DMS79 treated with DMSO at 0.1 percent for 48 hours (cell line): ENCODE measurements around the gene SERTAD2.

Source experiments
- DNase-seq: peaks from one replicate; lab custom pipeline; 2025; lab: John Stamatoyannopoulos, UW

SERTAD2 gene

DNA sequence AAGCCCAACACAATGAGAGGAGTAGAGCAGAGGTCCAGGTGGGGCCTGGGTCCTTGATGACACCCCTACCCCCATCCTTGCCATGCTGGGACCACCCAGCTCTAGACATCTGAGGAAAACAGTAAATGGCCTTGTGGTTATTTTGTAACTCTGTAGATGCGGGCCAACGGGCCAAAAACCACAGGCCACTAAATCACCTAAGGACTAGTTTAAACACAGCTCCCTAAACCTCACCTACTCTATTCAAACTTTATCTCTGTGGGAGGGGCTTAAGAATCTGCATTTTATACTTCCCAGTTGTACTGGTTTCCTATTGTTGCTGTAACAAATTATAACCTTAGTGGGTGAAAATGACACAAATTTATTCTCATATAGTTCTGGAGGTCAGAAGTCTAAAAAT, 19.0 kb upstream of the SERTAD2 start:
- no peak for DNase-seq

DNA sequence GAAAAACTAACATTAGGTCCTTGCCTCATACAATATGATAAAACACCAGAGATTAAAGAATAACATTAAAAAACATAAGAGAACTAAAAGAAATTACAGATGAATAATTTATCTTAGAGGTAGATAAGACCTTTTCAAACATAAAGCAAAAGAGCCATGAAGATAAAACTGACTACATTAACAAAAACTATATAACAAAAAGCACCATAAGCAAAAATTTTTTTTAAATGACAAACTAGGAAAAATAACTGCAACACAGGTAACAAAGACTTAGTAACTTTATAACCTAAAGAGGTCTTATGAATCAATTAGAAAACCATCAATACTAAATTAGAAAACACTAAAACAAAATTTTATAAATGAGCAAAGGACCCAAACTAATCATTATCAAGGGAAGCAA, 16.3 kb upstream of the SERTAD2 start:
- DNase-seq, result no peak

DNA sequence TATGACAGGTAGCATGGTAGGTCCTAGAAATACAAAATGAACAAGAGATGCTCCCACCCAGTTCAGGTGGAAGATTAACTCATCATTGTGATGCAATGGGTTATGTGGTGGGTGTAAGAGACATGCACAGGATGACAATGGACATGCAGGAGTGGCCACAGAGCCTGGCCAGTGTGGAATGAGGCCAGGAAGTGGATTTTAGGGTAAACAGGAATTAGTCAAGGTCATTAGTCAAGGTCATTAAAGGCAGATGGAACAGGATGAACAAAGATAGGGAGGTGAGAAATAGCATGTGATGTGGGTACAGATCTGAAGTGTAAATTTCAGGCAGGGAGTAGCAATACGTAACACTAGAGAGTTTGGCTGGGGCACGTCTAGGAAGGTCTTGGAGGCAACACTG, 15.6 kb upstream of the SERTAD2 start:
- DNase-seq, result no peak

DNA sequence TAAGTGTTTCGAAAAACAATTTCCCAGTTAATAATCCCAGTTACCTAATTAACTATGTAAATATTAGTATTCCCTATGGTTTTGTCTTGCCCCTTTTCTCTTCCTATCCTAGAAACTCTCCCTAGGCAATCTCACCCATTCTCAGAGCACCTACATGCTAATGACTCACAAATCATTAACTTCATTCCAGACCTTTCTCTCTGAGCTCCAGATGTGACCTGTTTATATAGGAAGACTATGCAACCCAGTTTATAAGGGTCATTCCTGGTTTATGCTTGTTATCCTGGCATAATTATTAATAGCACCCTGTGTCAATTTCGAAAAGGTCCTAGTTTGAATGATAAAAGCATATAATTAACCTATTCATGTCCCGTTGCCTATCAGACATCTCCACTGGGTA, 14.8 kb upstream of the SERTAD2 start:
- no peak for DNase-seq

DNA sequence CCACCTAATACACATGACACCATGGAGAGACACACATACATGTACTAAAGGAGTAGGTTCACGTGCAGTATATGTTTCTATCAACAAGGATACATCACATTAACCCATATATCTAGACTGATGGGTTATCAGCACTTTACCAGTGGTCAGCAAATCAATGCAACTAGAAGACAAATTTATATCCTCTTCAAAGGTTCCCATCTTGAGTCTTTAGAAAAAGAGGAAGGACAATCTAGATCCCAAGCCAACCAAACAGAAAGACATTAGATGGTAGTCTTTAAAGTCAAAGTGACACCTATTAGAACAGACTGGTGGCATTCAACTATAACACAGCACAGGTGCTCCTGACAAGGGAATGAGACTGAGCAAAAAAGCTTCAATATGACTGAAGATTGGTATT, 13.8 kb upstream of the SERTAD2 start:
- DNase-seq, result no peak

DNA sequence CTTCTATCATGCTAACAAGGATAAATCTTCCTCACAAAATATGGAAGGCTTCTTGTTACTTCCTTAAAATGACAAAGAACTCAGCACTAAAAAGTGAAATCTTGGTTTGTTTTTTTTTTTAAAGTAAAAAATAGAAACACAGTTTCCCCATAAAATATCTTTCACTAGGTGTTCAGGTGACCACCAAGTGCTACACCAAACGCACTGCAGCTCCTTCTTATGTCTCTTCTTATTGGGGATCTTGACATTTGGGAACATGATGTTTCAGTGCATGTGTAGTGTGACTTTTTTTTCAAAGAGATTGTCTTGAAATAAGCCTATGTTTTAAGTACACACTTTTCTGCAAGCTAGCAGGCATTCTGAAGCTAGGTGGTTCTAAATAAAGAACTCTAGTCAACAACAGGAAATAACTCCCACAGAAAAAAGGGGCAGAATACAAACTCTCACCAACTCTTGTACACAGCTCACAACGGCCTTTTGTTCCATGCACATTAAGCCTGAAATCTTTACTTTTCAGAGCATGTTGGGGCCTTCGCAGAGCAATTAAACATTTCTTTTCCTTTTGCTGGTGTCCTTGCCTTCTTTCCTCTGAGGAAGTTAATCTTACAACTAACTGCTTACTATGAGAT, 13.2 kb upstream of the SERTAD2 start:
- no peak for DNase-seq

DNA sequence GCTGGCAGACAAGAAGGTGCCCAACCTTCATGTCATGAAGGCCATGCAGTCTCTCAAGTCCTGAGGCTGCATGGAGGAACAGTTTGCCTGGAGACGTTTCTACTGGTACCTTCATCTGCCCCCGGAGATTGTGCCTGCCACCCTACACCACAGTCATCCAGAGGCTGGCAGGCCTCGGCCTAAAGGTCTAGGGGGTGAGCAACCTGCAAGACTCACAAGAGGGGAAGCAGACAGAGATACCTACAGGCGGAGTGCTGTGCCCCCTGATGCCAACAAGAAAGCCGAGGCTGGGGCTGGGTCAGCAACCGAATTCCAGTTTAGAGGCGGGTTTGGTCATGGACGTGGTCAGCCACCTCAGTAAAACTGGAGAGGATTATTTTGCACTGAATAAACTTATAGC, 12.0 kb upstream of the SERTAD2 start:
- DNase-seq, result no peak

DNA sequence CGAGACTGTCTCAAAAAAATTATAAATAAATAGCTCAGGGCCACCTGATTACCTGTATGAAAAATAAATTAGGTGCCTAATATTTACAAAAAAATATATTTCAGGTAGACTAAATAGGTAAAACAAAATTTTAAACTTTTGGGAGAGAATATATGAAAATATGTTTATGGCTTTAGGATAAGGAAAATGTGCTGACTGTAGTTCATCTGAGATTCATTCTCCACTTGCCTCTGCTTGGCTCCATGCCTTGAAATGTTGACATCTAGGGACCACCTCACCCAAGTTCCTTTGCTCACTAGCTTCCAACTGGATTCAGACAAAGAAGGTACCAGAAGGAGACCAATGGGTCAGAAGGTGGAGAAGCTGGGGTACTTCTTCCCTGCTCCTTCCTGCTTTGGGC, 9.7 kb upstream of the SERTAD2 start:
- no peak for DNase-seq

DNA sequence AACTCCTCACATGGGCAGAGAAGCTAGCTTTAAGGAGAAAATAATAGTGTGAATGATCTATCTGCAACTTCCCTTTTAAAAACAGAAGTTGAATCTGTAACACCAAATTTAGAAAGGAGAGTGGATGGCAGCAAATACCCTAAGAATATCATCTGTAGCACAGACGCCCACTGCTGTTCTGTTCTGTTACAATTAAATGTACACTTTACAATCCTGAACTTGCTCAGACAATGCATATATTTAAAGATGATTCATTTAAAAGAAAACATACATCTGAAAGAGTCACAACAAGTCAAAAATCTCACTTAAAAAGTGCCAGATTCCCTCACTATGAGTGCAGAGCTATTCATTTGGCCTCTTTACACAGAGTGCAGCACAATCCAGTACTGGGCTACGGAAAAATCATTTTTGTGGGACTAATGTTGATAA, 8.0 kb upstream of the SERTAD2 start:
- DNase-seq, result no peak

DNA sequence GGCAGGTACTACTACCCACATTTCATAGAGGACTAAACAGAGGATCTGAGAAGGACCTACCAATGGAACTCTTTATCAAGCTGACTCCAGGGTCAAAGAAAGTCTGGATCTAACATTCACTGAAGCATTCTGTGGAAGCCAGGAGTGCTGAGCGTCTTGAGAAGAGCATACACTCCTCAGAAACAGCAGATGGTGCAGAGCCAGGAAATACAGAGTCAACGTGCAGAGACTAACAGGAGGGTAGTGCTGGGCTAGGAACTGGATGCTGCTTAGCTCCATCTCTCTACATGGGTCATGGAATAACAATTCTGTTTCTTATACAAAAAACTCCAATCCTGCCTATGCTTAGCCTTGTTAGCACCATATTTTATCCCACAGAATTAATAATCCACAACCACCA, 5.5 kb upstream of the SERTAD2 start:
- no peak for DNase-seq

DNA sequence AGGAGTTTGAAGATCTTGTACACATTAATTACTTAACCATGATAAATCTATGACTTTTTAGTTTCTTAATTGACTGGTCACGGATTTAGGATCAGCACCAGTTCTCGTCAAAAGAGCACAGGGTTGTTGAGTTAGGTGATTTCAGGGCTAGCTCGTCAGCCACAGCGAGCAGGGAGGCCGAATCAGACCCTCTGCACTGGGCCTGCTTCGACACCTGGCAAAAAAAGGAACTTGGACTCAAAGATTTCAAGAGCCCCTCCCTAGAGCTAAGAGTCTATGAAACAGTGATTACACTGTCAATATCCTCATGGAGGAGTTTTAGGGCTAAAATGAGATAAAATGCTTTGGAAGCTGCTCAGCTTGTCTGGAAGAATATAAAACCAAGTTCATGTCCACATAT, 4.6 kb upstream of the SERTAD2 start:
- DNase-seq, result no peak

DNA sequence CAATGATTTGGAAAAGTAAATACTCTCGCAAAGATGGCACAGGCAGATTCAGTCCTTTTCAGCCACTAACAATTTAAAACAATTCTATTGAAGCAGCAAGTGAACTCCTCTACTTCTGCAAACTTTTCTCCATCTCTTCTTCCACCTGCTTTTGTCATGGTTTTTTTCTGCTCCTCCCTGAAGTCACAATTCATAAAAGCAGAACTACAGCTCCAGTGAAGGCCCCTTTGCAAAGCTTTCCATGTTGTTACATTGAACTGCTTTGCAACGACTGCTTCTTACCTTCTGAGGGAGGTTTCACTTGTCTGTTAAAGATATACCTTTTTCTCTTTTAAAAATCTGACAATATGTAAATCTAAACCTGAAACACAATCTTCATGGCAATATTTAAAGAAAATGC, 3.7 kb upstream of the SERTAD2 start:
- no peak for DNase-seq

DNA sequence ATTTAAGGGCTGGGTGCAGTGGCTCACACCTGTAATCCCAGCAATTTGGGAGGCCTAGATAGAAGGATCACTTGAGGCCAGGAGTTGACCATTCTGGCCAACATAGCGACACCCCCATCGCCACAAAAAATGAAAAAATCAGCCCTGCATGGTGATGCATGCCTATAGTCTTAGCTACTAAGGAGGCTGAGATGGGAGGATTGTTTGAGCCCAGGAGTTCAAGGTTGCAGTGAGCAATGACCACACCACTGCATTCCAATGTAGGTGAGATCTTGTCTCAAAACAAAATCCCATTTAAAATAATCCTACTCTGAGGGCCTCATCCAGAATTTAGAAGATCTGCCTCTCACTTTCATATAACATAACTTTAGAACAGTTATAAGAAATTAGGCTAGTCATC, 2.7 kb upstream of the SERTAD2 start:
- DNase-seq, result no peak

DNA sequence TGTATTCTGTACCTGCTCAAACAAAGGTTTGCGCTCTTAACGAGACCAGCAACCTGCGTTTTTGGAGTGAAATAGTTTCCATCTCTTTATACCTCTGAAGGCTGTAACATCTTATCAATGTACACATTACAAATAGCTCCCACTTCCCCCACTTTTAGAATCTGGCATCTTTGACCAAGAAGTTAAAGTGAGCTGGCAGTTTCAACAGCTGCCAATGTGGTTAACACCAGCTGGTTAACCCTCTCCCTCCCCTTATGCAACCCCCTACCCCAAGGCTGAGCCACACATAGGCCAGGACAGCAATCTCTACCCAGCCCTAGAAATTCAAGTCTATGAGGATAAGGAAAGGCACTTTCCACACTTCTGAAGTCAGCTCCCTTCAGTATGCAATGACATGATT, 2.2 kb upstream of the SERTAD2 start:
- no peak for DNase-seq

DNA sequence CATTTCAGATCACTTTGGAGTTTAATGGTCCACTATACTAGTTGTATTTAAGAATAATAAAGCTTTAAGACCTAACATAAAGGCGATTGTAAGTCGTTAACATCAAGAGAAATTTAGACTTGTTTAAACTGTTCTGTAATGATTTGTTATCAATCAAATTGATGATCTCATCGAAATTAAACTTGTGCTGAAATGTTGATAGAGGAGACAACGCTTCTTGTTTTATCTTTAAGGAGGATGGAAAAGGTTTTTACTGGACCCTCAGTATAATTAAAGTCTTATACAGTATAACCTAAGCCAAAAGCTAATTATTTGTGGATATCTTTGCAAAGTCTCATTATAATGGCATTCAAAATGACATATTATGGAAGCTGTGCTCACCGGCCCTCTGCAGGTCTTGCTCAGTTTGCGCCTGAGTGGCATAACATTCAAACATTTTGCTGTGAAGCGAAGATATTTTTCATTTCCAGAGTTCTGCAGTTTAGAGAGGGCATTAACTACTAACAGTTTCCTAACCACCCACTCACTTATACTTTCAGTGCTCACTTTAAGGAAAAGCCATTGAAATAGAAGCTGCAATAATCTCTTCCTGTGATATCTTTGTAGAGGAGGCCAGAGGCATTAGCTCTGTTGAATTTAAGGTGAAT, 1.4 kb upstream of the SERTAD2 start:
- no peak for DNase-seq

DNA sequence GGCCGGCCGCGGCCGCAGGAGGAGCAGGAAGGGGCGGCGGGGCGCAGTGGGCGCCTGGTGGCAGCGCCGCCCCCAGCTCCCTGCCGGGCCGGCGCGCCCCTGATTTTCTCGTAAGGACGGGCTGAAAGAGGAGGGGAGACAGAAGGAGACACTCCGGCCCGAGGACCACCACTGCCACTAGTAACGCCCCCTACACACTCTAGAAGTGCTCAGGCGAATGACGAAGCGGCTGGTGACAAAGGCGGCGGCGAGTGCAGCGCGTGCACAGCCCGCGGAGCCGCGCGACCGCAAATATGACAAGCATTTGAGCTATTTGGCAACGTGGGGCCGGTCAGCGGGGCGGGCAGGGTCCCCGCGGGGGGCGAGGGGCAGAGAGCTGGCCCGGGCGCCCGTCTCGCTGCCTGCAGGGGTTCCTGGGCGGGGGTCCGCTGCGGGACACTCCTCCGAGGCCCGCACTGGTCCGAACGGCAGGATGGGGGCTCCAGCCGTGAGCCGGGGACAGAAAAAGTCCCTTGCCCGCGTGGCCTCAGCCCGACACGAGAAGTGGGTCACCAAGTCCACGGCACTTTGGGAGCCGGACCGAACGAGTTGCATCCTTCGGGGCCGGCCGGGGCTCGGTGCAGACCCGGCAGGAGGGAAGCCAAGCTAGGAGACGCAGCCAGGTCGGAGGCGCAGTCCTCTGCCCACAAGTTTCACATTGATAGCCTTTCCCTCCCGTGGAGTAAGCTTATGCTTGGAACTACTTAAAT, 524 bp upstream of the SERTAD2 start:
- DNase-seq, result peak; percentile 73

DNA sequence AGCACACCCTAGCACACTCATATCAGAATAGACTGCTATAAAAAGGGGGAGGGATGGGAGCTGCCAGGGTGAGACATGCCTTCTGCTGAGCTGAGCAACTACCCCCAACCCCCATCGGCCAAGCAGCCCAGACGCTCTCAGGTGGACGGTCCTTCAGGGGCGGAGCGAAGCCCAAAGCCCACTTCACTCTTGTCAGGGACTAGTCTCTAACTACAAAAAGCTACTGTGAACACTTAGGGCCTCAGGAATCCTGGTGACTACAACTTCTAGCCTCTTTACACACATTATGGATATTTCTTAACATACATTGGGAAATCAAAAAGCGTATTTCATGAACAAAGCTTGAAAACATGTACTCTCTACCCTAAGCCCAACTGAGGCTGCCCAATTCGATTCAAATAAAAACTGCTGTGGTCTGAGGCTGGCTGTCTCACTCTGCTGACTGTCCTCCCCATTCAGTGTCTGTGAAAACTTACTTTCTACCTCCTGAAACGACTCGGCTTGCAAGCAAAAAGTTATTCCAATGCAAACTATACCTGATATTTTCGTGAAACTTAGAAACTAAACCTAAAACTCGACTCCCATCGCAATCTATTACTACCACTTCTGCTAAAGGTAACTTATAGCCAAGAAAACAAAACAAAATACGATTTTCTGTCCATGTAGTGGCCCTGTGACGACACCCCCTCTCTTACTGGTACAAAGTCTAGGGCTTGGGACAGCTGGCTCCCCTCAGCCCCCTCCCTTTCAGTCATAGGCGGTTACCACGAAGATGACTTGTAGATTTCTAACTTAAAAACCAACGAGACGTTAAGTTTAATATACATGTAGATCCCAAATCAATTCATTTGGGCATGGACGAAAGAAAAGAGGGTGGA, 1.2 kb downstream of the SERTAD2 start:
- DNase-seq, result peak; percentile 11

DNA sequence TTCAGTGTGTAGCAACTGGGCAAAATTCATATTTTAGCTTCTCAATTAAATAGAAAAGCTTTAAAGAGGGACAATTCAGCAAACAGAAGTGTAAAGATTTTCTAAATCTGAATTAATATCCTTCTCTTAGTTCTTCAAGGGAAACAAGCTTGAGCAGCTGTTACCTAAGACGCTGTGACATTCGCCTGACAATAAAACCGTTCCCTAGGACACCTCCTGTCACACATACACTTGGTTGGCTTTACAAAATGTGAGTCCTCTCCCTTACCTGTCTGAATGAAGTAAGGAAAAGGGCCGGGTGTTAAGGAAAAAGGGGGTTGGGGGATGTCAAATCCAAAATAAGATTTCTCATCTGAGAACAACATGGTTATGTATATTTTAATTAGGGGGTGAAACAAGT, 2.1 kb downstream of the SERTAD2 start:
- DNase-seq, result no peak

DNA sequence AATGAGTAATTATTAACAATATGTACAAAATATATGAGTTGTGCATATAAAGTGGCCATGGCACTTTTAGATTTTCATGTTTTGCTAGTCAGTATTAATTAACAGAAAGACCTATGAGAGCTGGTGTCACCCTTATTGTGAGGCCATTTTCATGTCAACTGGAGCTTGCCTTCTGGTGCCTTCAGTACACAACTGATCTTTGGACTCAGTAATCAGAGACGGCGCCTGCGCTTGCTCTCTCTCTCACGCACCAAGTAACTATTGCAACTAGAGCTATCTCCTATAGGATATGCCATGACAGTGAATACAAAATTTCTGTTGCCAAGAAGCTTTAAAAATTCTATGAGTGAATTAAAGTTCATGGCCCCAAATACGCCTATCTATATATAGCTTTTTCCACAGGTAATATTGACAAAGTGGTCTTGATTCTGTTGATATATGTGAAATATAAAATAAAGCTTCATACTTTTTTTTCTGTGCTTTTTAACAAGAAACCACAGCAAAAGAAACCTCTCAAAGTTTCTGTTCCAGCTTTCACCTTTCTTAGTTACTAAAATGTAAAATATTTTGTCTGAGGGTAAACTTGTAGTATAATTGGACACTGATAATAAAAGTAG, 2.9 kb downstream of the SERTAD2 start:
- DNase-seq, result no peak

DNA sequence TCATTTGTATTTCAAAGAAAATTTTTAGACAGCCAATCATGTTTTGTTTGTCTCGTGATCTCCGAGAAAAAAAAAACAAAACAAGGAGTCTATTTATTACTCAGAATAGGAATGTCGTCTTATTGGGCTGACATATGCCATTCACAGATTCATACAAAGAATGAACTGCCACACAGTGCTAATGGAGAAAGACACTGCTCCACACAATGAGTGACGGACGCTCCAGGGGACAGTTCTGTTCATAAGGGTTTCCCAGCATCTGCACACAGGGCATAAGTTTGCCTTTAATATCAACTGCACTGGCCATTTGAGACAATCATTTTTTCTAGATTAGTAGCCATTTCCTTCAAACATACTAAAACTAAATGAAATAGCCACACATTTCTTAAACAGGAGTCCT, 3.4 kb downstream of the SERTAD2 start:
- no peak for DNase-seq

DNA sequence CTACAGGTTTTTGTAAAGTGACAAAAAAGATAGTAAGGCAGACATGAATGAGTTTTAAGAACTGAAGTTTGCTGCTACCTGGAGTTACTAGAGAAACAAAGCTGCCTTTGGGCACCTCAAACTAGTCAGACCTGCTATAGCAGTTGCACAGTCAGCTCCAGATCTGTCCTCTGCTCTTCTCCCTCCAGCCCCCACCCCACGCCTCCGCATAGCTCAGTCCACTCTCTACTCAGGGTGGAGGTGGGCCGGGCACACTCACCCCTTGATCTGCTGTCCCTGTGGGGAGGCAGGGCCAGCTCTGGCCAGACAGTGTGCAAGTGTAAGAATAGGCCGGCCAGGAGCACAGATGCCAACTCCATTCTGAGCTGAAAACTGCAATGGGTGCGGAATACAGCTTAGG, 4.1 kb downstream of the SERTAD2 start:
- no peak for DNase-seq

DNA sequence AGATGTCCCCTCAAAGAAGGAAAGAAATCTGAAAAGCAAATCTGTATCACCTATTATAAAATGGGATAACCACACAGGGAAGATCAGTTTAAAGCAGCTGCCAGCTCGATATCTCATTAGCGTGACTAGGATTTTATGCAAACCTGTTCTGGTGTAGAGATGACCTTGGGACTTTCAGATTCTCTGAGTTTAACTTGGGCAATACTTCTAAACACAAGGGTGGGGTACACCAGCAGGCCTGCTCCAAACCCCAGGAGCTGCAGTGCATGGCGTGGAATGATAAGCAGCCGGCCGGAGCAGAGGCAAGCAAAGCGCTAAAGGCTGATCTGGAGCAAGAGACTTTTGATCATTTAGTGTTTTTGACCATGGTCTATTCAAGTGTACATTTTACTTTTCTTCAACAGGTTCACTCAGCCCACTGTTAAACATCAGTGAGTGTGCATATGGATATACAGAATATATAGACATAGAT, 4.7 kb downstream of the SERTAD2 start:
- no peak for DNase-seq
